PC-3 (cell line): ENCODE results near the gene PPA1. TPM values are rescaled to one million over a fixed set of nuclear protein-coding genes. Genes with fewer than 3 reads are reported as not detected.
A peak's percentile ranks its signal among the peaks of the same experiment; 100 is the strongest.

Experiments
- ATAC-seq: fragments of 200-7000 bp; cut with Tn5 transposase; 2 replicates; pipeline ENCODE4 v1.9.1; 2020; ENCODE audit warnings: mild to moderate bottlenecking, moderate library complexity
- BruUV-seq: library from RNA; stranded (reverse); fragments of 400-500 nt; replicated peaks from 2 replicates; lab custom pipeline; 2021; lab: Mats Ljungman, UMichigan
- CTCF ChIA-PET: fragments of 300-600 bp; sonication (Branson Sonifier 250); formaldehyde crosslinking; loops from one replicate; lab custom pipeline; 2022; ENCODE audit warnings: antibody characterized with exemption; lab: Charles Lee
- POLR2A ChIA-PET: fragments of 300-600 bp; sonication (Branson Sonifier 250); formaldehyde crosslinking; loops from one replicate; lab custom pipeline; 2022; ENCODE audit warnings: antibody characterized with exemption; ENCODE audit not compliant: unreplicated experiment; lab: Charles Lee
- DNase-seq: peaks from one replicate; pipeline ENCODE4 v3.0.0-alpha.2; 2015
- H2AFZ ChIP-seq: fragments of 300-600 bp; sonication (generic); 2 replicates; pipeline ENCODE4 v1.6.0; 2016; ENCODE audit warnings: antibody characterized with exemption, low read length
- H3F3A ChIP-seq: fragments of 300-600 bp; sonication (generic); one replicate; pipeline ENCODE4 v1.6.0; 2017; ENCODE audit warnings: antibody characterized with exemption, low read length, control low read depth, mild to moderate bottlenecking; ENCODE audit not compliant: unreplicated experiment
- H3K27ac ChIP-seq: fragments of 300-600 bp; sonication (generic); 2 replicates; pipeline ENCODE4 v1.5.1; 2016; ENCODE audit warnings: mild to moderate bottlenecking, low read length
- H3K27me3 ChIP-seq: fragments of 300-600 bp; sonication (generic); 2 replicates; pipeline ENCODE4 v1.6.1; 2016; ENCODE audit warnings: low read length, mixed read lengths
- H3K36me3 ChIP-seq: fragments of 300-600 bp; sonication (generic); 2 replicates; pipeline ENCODE4 v1.6.1; 2016; ENCODE audit warnings: low read depth, mixed run types, low read length, mixed read lengths
- H3K4me1 ChIP-seq: fragments of 300-600 bp; sonication (generic); 2 replicates; pipeline ENCODE4 v1.5.1; 2016; ENCODE audit warnings: low read length; ENCODE audit not compliant: insufficient read depth
- H3K4me2 ChIP-seq: fragments of 300-600 bp; sonication (generic); 2 replicates; pipeline ENCODE4 v1.6.0; 2016; ENCODE audit warnings: low read length
- H3K4me3 ChIP-seq: fragments of 300-600 bp; sonication (generic); 2 replicates; pipeline ENCODE4 v1.5.1; 2016; ENCODE audit warnings: mild to moderate bottlenecking, low read length, mixed read lengths
- H3K79me2 ChIP-seq: fragments of 300-600 bp; sonication (generic); 2 replicates; pipeline ENCODE4 v1.6.1; 2017; ENCODE audit warnings: low read length, mixed read lengths
- H3K9ac ChIP-seq: fragments of 300-600 bp; sonication (generic); 2 replicates; pipeline ENCODE4 v1.6.0; 2016; ENCODE audit warnings: mild to moderate bottlenecking, low read length
- H3K9me2 ChIP-seq: fragments of 300-600 bp; sonication (generic); replicated peaks from 2 replicates; pipeline ENCODE4 v1.6.1; 2016; ENCODE audit warnings: mixed run types, low read length, mixed read lengths
- H3K9me3 ChIP-seq: fragments of 300-600 bp; sonication (generic); 2 replicates; pipeline ENCODE4 v1.6.1; 2016; ENCODE audit warnings: low read length, mixed read lengths
- H4K20me1 ChIP-seq: fragments of 300-600 bp; sonication (generic); 2 replicates; pipeline ENCODE4 v1.6.1; 2016; ENCODE audit warnings: low read length, mixed read lengths
- CTCF ChIP-seq: fragments of 300-600 bp; sonication (generic); conservative IDR thresholded peaks from 2 replicates; pipeline ENCODE4 v1.5.1; 2017; ENCODE audit warnings: antibody characterized with exemption, low read depth, mild to moderate bottlenecking, low read length
- EZH2 ChIP-seq: fragments of 300-600 bp; sonication (generic); IDR thresholded peaks from one replicate; pipeline ENCODE4 v1.6.1; 2017; ENCODE audit warnings: antibody characterized with exemption, mild to moderate bottlenecking, low read length; ENCODE audit not compliant: unreplicated experiment
- EZH2phosphoT487 ChIP-seq: fragments of 300-600 bp; sonication (generic); IDR thresholded peaks from 2 replicates; pipeline ENCODE4 v1.6.1; 2018; ENCODE audit warnings: mild to moderate bottlenecking, antibody characterized with exemption, low read length, borderline replicate concordance
- intact Hi-C: fragments of 100-400 bp; cut with micrococcal nuclease; formaldehyde crosslinking; loops from 2 replicates; pipeline ENCODE4 v1.9.0; 2023
- total RNA-seq: library from RNA; depleted of rRNA; stranded (reverse); fragments of >200 nt; gene quantifications from 2 replicates; pipeline ENCODE4 v1.2.3, GENCODE V29; 2014

The PPA1 gene
- total RNA-seq, 1 experiment from 2014 or later = 440 TPM

DNA sequence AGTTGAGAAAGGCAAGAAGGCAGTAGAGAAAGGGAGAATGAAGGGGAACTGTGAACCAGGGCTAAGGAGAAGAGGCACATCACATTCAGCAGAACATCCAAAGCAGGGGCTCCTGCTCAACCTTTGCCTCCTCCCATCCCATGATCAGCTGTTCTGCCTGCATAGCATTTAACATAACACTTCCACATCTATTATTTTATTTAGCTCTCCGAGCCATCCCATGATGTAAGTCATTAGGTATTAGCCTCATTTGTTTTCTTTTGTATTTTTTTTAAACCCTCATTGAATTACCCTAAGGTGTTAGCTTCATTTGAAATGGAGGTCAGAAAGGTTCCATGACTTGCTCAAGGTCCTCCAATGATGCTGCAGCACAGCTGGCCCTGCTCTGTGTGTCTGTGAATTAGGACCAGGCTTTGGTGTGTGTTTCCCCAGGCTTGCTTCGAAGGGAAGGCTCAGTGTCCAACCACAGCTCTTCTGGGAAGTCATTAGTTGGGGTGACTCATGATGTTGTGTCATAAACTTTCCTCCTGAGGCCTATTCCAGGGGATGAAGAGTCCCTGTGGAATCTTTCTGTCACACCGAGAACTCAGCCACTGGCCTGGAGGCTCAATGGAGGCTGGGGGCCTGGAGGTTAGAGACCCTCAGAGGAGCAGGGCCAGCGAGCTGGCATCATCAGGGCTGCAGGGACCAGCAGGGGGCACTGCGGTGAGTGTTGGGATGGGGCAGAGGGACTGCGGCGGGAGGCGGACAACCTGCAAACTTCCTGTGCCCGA is 34.1 kb upstream of the PPA1 start:
- peak; percentile 97 for ATAC-seq

GRCh38 chr10:70266701-70267100 is 33.5 kb upstream of the PPA1 start:
- ChIA-PET CTCF (interaction anchor here (1.3 to 1.7 kb wide), 2 partner anchors 45 to 98 kb away, joined by 4 to 8 read pairs; no protein-coding TSS in a partner anchor), POLR2A (no interaction called here)
- peaks cover 16% of the 10 kb centered on the region for H3K4me1 ChIP-seq
- no peaks in the 10 kb centered on the region for H3K9me3 ChIP-seq
- H3K9me2 ChIP-seq = no peaks in the 10 kb centered on the region
- no peaks in the 10 kb centered on the region for H3F3A ChIP-seq
- no peak overlapping the region for H3K9ac ChIP-seq
- H3K27me3 ChIP-seq = no peaks in the 10 kb centered on the region
- DNase-seq (no peak), ATAC-seq (no peak)
- H3K79me2 ChIP-seq = no peaks in the 10 kb centered on the region
- H3K4me3 ChIP-seq = no peak overlapping the region
- H3K27ac ChIP-seq = no peak overlapping the region
- no peaks in the 10 kb centered on the region for H4K20me1 ChIP-seq
- TF ChIP-seq EZH2phosphoT487 (no peak), EZH2 (no peak), CTCF (no peak)
- no peak overlapping the region for H3K4me2 ChIP-seq
- no TSS peak for BruUV-seq
- intact Hi-C loops = loop anchor here (2.0 kb wide), 2 partner anchors 30 to 34 kb away; partner anchors contain the start of gene PPA1
- no peaks in the 10 kb centered on the region for H3K36me3 ChIP-seq
- H2AFZ ChIP-seq = no peak overlapping the region

More for the DNA sequence above, 34.1 kb upstream of the PPA1 start:
- Histone ChIP-seq H3K4me3 (no peak overlapping the region), H3K79me2 (no peaks in the 10 kb centered on the region), H4K20me1 (no peaks in the 10 kb centered on the region), H3K9me3 (no peaks in the 10 kb centered on the region), H3K27me3 (no peaks in the 10 kb centered on the region), H3K27ac (no peak overlapping the region), H3K36me3 (no peaks in the 10 kb centered on the region), H2AFZ (no peak overlapping the region), H3K4me1 (peaks cover 16% of the 10 kb centered on the region), H3K9me2 (no peaks in the 10 kb centered on the region), H3K4me2 (peak overlapping the region; percentile 7; the same call in 1 of the 2 replicates), H3K9ac (no peak overlapping the region), H3F3A (no peaks in the 10 kb centered on the region)
- TF ChIP-seq EZH2phosphoT487 = no peak
- TF ChIP-seq CTCF = peak; percentile 51
- no peak for TF ChIP-seq EZH2
- POLR2A ChIA-PET = interaction anchor here (0.5 to 0.6 kb wide), 2 partner anchors 35 to 41 kb away, joined by 3 to 4 read pairs; no protein-coding TSS in a partner anchor
- no TSS peak for BruUV-seq
- intact Hi-C loops = loop anchor here (2.0 kb wide), 2 partner anchors 29 to 35 kb away; partner anchors contain the start of gene PPA1
- CTCF ChIA-PET = interaction anchor here (0.6 to 1.7 kb wide), 8 partner anchors 40 to 129 kb away, joined by 3 to 8 read pairs (median 4); partner anchors contain the start of gene TYSND1
- DNase-seq = peak; percentile 99
